Left hindlimb (tissue), 1 donor: Measurements from ENCODE around the gene VSIG4.
"Not testable (repeated sequence)": the region's sequence is repeated elsewhere in the genome, so short reads cannot be mapped to it uniquely, and the experiment has no call there.

Source experiments
- DNase-seq: peaks from one replicate; pipeline ENCODE4 v3.0.0-alpha.2; 2018

VSIG4 gene

DNA sequence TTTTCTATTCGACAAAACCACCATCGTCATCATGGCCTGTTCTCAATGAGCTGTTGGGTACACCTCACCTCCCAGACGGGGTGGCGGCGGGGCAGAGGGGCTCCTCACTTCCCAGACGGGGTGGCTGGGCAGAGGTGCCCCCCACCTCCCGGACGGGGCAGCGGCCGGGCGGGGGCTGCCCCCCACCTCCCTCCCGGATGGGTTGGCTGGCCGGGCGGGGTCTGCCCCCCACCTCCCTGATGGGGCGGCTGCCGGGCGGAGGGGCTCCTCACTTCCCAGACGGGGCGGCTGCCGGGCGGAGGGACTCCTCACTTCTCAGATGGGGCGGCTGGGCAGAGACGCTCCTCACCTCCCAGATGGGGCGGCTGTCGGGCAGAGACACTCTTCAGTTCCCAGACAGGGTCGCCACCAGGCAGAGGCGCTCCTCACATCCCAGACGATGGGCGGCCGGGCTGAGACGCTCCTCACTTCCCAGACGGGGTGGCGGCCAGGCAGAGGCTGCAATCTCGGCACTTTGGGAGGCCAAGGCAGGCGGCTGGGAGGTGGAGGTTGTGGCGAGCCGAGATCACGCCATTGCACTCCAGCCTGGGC, 64.6 kb downstream of the VSIG4 start:
- not testable (repeated sequence) for DNase-seq
